DOHH2 (cell line): ENCODE measurements around the gene OCSTAMP.

Experiments used
- H3F3A ChIP-seq: fragments of 200-600 bp; sonication (generic), shearing (Covaris generic); 2 replicates; pipeline ENCODE4 v1.6.0; 2016; ENCODE audit warnings: antibody characterized with exemption, mild to moderate bottlenecking; ENCODE audit not compliant: control insufficient read depth, insufficient read depth
- H3K27ac ChIP-seq: fragments of 200-600 bp; sonication (generic); 2 replicates; pipeline ENCODE4 v1.5.1; 2014; ENCODE audit warnings: low read depth, mild to moderate bottlenecking, low read length, moderate library complexity
- H3K27me3 ChIP-seq: fragments of 200-600 bp; sonication (generic); 2 replicates; pipeline ENCODE4 v1.6.1; 2014; ENCODE audit warnings: mild to moderate bottlenecking, low read length, mixed read lengths; ENCODE audit not compliant: control insufficient read depth
- H3K36me3 ChIP-seq: fragments of 200-600 bp; sonication (generic); 2 replicates; pipeline ENCODE4 v1.6.1; 2014; ENCODE audit warnings: mild to moderate bottlenecking, low read length, moderate library complexity, mixed read lengths; ENCODE audit not compliant: control insufficient read depth
- H3K4me1 ChIP-seq: fragments of 200-600 bp; sonication (generic); 2 replicates; pipeline ENCODE4 v1.6.1; 2014; ENCODE audit warnings: mild to moderate bottlenecking, low read length, mixed read lengths; ENCODE audit not compliant: control insufficient read depth
- H3K4me2 ChIP-seq: fragments of 200-600 bp; sonication (generic); 2 replicates; pipeline ENCODE4 v1.6.0; 2014; ENCODE audit warnings: mild to moderate bottlenecking, low read length, moderate library complexity
- H3K4me3 ChIP-seq: fragments of 200-600 bp; sonication (generic); 2 replicates; pipeline ENCODE4 v1.5.1; 2014; ENCODE audit warnings: mild to moderate bottlenecking, low read length, mixed read lengths
- H3K79me2 ChIP-seq: fragments of 200-600 bp; sonication (generic); 2 replicates; pipeline ENCODE4 v1.6.1; 2014; ENCODE audit warnings: mild to moderate bottlenecking, low read length, mixed read lengths; ENCODE audit not compliant: control insufficient read depth
- H3K9me2 ChIP-seq: fragments of 200-600 bp; sonication (generic); replicated peaks from 2 replicates; pipeline ENCODE4 v1.6.1; 2014; ENCODE audit warnings: mild to moderate bottlenecking, low read length, mixed read lengths; ENCODE audit not compliant: control insufficient read depth
- H3K9me3 ChIP-seq: fragments of 200-600 bp; sonication (generic); 2 replicates; pipeline ENCODE4 v1.6.1; 2014; ENCODE audit warnings: antibody characterized with exemption, low read length, mixed read lengths; ENCODE audit not compliant: control insufficient read depth, insufficient read depth
- H4K20me1 ChIP-seq: fragments of 200-600 bp; sonication (generic); 2 replicates; pipeline ENCODE4 v1.6.0; 2014; ENCODE audit warnings: low read depth, mild to moderate bottlenecking, antibody characterized with exemption, low read length, moderate library complexity; ENCODE audit not compliant: control insufficient read depth, insufficient read depth
- CTCF ChIP-seq: fragments of 200-600 bp; sonication (generic); IDR thresholded peaks from one replicate; pipeline ENCODE4 v1.5.1; 2014; ENCODE audit warnings: antibody characterized with exemption, mild to moderate bottlenecking, low read depth, low read length; ENCODE audit not compliant: poor library complexity, severe bottlenecking
- EZH2phosphoT487 ChIP-seq: fragments of 200-600 bp; sonication (generic); IDR thresholded peaks from 2 replicates; pipeline ENCODE4 v1.6.1; 2017; ENCODE audit warnings: borderline replicate concordance, mild to moderate bottlenecking, antibody characterized with exemption, low read length, moderate library complexity, mixed read lengths

Gene OCSTAMP

GRCh38 chr20:46580613-46581205 is 30.3 kb upstream of the OCSTAMP start:
- Histone ChIP-seq H3K36me3 (no peaks in the 10 kb centered on the region), H3K9me2 (no peaks in the 10 kb centered on the region), H3K27ac (no peak overlapping the region), H3K27me3 (no peaks in the 10 kb centered on the region), H3K4me1 (no peaks in the 10 kb centered on the region), H3F3A (no peaks in the 10 kb centered on the region), H3K4me2 (no peak overlapping the region), H3K9me3 (no peaks in the 10 kb centered on the region), H3K4me3 (no peak overlapping the region), H4K20me1 (no peaks in the 10 kb centered on the region), H3K79me2 (no peaks in the 10 kb centered on the region)
- no peak for TF ChIP-seq EZH2phosphoT487
- TF ChIP-seq CTCF: no peak

GRCh38 chr20:46578745-46579144 is 28.3 kb upstream of the OCSTAMP start:
- Histone ChIP-seq H3K36me3 (no peaks in the 10 kb centered on the region), H3K27ac (no peak overlapping the region), H3F3A (no peaks in the 10 kb centered on the region), H3K79me2 (no peaks in the 10 kb centered on the region), H3K27me3 (no peaks in the 10 kb centered on the region; the same call in 1 of the 2 replicates), H3K9me3 (no peaks in the 10 kb centered on the region), H3K4me1 (no peaks in the 10 kb centered on the region), H3K9me2 (no peaks in the 10 kb centered on the region), H3K4me2 (no peak overlapping the region), H4K20me1 (no peaks in the 10 kb centered on the region), H3K4me3 (no peak overlapping the region)
- TF ChIP-seq CTCF (no peak), EZH2phosphoT487 (no peak)

GRCh38 chr20:46576774-46577395 is 26.4 kb upstream of the OCSTAMP start:
- Histone ChIP-seq H3K4me3 (no peak overlapping the region), H3K79me2 (no peaks in the 10 kb centered on the region), H3F3A (no peaks in the 10 kb centered on the region), H3K36me3 (no peaks in the 10 kb centered on the region), H3K4me1 (no peaks in the 10 kb centered on the region), H4K20me1 (no peaks in the 10 kb centered on the region), H3K27ac (no peak overlapping the region), H3K9me3 (no peaks in the 10 kb centered on the region), H3K27me3 (no peaks in the 10 kb centered on the region; the same call in 1 of the 2 replicates), H3K9me2 (no peaks in the 10 kb centered on the region), H3K4me2 (no peak overlapping the region)
- no peak for TF ChIP-seq CTCF
- TF ChIP-seq EZH2phosphoT487: no peak
